Cerebellar nuclear complex (tissue), 1 donor: ENCODE measurements around the gene PEAK3.

Experiments
- DNase-seq, 2 experiments: peaks; one replicate each; lab custom pipeline; 2025; lab: John Stamatoyannopoulos, UW

The PEAK3 gene

GRCh38 chr19:2249880-2250765, 31.9 kb downstream of the PEAK3 start:
- no peak for DNase-seq

- no peak for DNase-seq
Measured at GRCh38 chr19:2249010-2249866, 32.7 kb downstream of the PEAK3 start, which contains the start of gene AMH. Gene AMH, plus strand, starts transcription at chr19:2249323. Its CDS starts 10 bp downstream, at chr19:2249333.

GRCh38 chr19:2248136-2249009, 33.6 kb downstream of the PEAK3 start:
- no peak for DNase-seq

GRCh38 chr19:2247433-2248101, 34.4 kb downstream of the PEAK3 start:
- no peak for DNase-seq

- no peak for DNase-seq
Measured at GRCh38 chr19:2246801-2247361, 35.1 kb downstream of the PEAK3 start.

GRCh38 chr19:2246014-2246620, 35.9 kb downstream of the PEAK3 start:
- no peak for DNase-seq

- DNase-seq, result no peak
Measured at GRCh38 chr19:2245273-2245672, 36.7 kb downstream of the PEAK3 start.

GRCh38 chr19:2244486-2244885, 37.5 kb downstream of the PEAK3 start:
- no peak for DNase-seq

- no peak for DNase-seq
Measured at GRCh38 chr19:2244125-2244411, 37.9 kb downstream of the PEAK3 start.

- DNase-seq, result no peak
Measured at GRCh38 chr19:2243274-2244124, 38.5 kb downstream of the PEAK3 start.

- no peak for DNase-seq
Measured at GRCh38 chr19:2242816-2243215, 39.2 kb downstream of the PEAK3 start.

GRCh38 chr19:2242092-2242537, 39.9 kb downstream of the PEAK3 start:
- no peak for DNase-seq

- no peak for DNase-seq
Measured at GRCh38 chr19:2240881-2241760, 40.9 kb downstream of the PEAK3 start.

- no peak for DNase-seq
Measured at GRCh38 chr19:2239771-2240770, 41.9 kb downstream of the PEAK3 start.

- no peak for DNase-seq
Measured at GRCh38 chr19:2239173-2239572, 42.8 kb downstream of the PEAK3 start.

GRCh38 chr19:2237869-2238153, 44.2 kb downstream of the PEAK3 start:
- no peak for DNase-seq

- no peak for DNase-seq
Measured at GRCh38 chr19:2237051-2237868, 44.7 kb downstream of the PEAK3 start.
